GM18511 (cell line): Measurements from ENCODE around the gene GZMM.

Source experiments
- ATAC-seq: cut with Tn5 transposase; IDR thresholded peaks from one replicate; pipeline ENCODE4 v1.9.1; 2021; ENCODE audit warnings: mild to moderate bottlenecking, moderate library complexity; ENCODE audit not compliant: unreplicated experiment

GZMM gene

GRCh38 chr19:511101-511851 lies 32.6 kb upstream of the GZMM start:
- no peak for ATAC-seq

GRCh38 chr19:512547-513365 lies 31.1 kb upstream of the GZMM start:
- no peak for ATAC-seq

GRCh38 chr19:513368-514165 lies 30.3 kb upstream of the GZMM start:
- ATAC-seq = no peak

GRCh38 chr19:514166-514663 lies 29.6 kb upstream of the GZMM start:
- no peak for ATAC-seq

GRCh38 chr19:517721-518597 lies 25.9 kb upstream of the GZMM start:
- no peak for ATAC-seq

- no peak for ATAC-seq
Observed at GRCh38 chr19:518598-519231, 25.1 kb upstream of the GZMM start.

- no peak for ATAC-seq
Observed at GRCh38 chr19:519449-519865, 24.4 kb upstream of the GZMM start.

GRCh38 chr19:522726-523125 lies 21.1 kb upstream of the GZMM start:
- no peak for ATAC-seq

GRCh38 chr19:524062-524674 lies 19.7 kb upstream of the GZMM start:
- no peak for ATAC-seq

- no peak for ATAC-seq
Observed at GRCh38 chr19:525029-525428, 18.8 kb upstream of the GZMM start.

- no peak for ATAC-seq
Observed at GRCh38 chr19:525857-526419, 17.9 kb upstream of the GZMM start.

- no peak for ATAC-seq
Observed at GRCh38 chr19:530134-531008, 13.5 kb upstream of the GZMM start.

GRCh38 chr19:531009-531752 lies 12.7 kb upstream of the GZMM start:
- peak; percentile 60 for ATAC-seq

GRCh38 chr19:531753-532560 lies 11.9 kb upstream of the GZMM start, which contains the start of gene CDC34:
CDC34 (plus strand) TSS chr19:531760; CDS start chr19:531932, 172 bp downstream.
- peak; percentile 35 for ATAC-seq

GRCh38 chr19:532561-533363 lies 11.1 kb upstream of the GZMM start:
- ATAC-seq = no peak
